Peyer's patch (tissue), 4 donors: ENCODE data around the gene CACNA2D2. TPM values are rescaled to one million over a fixed set of nuclear protein-coding genes. Genes with fewer than 3 reads are reported as not detected.

Experiments
- DNase-seq, 3 donors: peaks; one replicate each; pipeline ENCODE4 v3.0.0-alpha.2; 2017 to 2019
- H3K27ac ChIP-seq, 4 donors: fragments of 200-600 bp; sonication (generic); one replicate each; pipeline ENCODE4 v1.5.1; 2016 to 2019
- H3K27me3 ChIP-seq, 2 donors: fragments of 200-600 bp; sonication (generic); one replicate each; pipeline ENCODE4 v1.5.1; 2019
- H3K36me3 ChIP-seq, 3 donors: fragments of 200-600 bp; sonication (generic); one replicate each; pipeline ENCODE4 v1.5.1; 2016 to 2019
- H3K4me1 ChIP-seq, 4 donors: fragments of 200-600 bp; sonication (generic); one replicate each; pipeline ENCODE4 v1.5.1; 2016 to 2019
- H3K4me3 ChIP-seq, 4 donors: fragments of 200-600 bp; sonication (generic); 1 replicate in 3 of 4; 2 replicates in 1 of 4; pipeline ENCODE4 v1.5.1; 2016 to 2019; ENCODE audit warnings: mild to moderate bottlenecking in 1 of 4
- H3K9me3 ChIP-seq, 4 donors: fragments of 200-600 bp; sonication (generic); one replicate each; pipeline ENCODE4 v1.5.1; 2016 to 2019; ENCODE audit warnings: mild to moderate bottlenecking in 1 of 4
- CTCF ChIP-seq, 6 experiments: fragments of 450-650 bp in 4 of 6; fragments of 200-600 bp in 2 of 6; sonication (generic) in 1 of 6; IDR thresholded peaks; one replicate each; pipeline ENCODE4 v1.5.1; 2017 to 2019; ENCODE audit warnings: antibody characterized with exemption in 6 of 6, mild to moderate bottlenecking in 3 of 6, moderate library complexity in 1 of 6
- POLR2A ChIP-seq, 2 donors: fragments of 450-650 bp; IDR thresholded peaks; one replicate each; pipeline ENCODE4 v1.5.1; 2017; ENCODE audit warnings: antibody characterized with exemption in 2 of 2, mild to moderate bottlenecking in 2 of 2, moderate library complexity in 2 of 2
- total RNA-seq, 4 donors: library from RNA; depleted of rRNA; stranded (reverse); fragments of >200 nt; gene quantifications; one replicate each; pipeline ENCODE4 v1.1.0, GENCODE V29; 2016

Gene CACNA2D2
- total RNA-seq, 4 donors from 2014 or later = 0.88 to 5.8 (median 1.2) TPM

- H3K9me3 ChIP-seq = no peaks in the 10 kb centered on the region
- peaks cover 0 to 44% (median 0%) of the 10 kb centered on the region in 3 donors for H3K36me3 ChIP-seq
- no peaks in the 10 kb centered on the region for H3K27me3 ChIP-seq
- DNase-seq = peak; percentile 96 to 99 (median 99)
- peak within 1 kb of the TSS; percentile 71 to 74 (median 72) for H3K4me3 ChIP-seq
- H3K4me1 ChIP-seq = peaks cover 3 to 41% (median 17%) of the 10 kb centered on the region in 4 donors
- TF ChIP-seq CTCF (IDR thresholded peaks at IDR 0.05) (peak in 1 of 6 experiments; percentile 13), POLR2A (IDR thresholded peaks at IDR 0.05) (peak; percentile 91 to 94)
- H3K27ac ChIP-seq = peak within 1 kb of the TSS; percentile 91 to 95 (median 92)
Measured at GRCh38 chr3:50350527-50351322, 152.7 kb downstream of the CACNA2D2 start, which contains the start of the genes CYB561D2 and NPRL2. Gene CYB561D2, plus strand, starts transcription at chr3:50350862. Its CDS starts 572 bp downstream, at chr3:50351434. Gene NPRL2, minus strand, starts transcription at chr3:50350775. Its CDS starts 123 bp downstream, at chr3:50350652.

GRCh38 chr3:50350213-50350526 lies 153.3 kb downstream of the CACNA2D2 start:
- Histone ChIP-seq H3K9me3 (no peaks in the 10 kb centered on the region), H3K4me1 (peaks cover 6 to 41% (median 21%) of the 10 kb centered on the region in 4 donors), H3K36me3 (peaks cover 0 to 39% (median 0%) of the 10 kb centered on the region in 3 donors), H3K27me3 (no peaks in the 10 kb centered on the region), H3K4me3 (peak overlapping the region; percentile 71 to 74 (median 72)), H3K27ac (peak overlapping the region; percentile 91 to 95 (median 92))
- TF ChIP-seq POLR2A (IDR thresholded peaks at IDR 0.05) = no peak
- no peak for TF ChIP-seq CTCF (IDR thresholded peaks at IDR 0.05)
- DNase-seq = no peak

- Histone ChIP-seq H3K36me3 (peaks cover 0 to 16% (median 0%) of the 10 kb centered on the region in 3 donors), H3K27me3 (no peaks in the 10 kb centered on the region), H3K4me3 (no peak overlapping the region), H3K27ac (no peak overlapping the region), H3K9me3 (no peaks in the 10 kb centered on the region), H3K4me1 (peaks cover 6 to 41% (median 22%) of the 10 kb centered on the region in 4 donors)
- DNase-seq = peak; percentile 64 to 85 (median 75)
- no peak for TF ChIP-seq POLR2A (IDR thresholded peaks at IDR 0.05)
- peak in 5 of 6 experiments; percentile 54 to 72 (median 60) for TF ChIP-seq CTCF (IDR thresholded peaks at IDR 0.05)
Measured at GRCh38 chr3:50347187-50347813, 156.1 kb downstream of the CACNA2D2 start.

- H3K36me3 ChIP-seq = peaks cover 0 to 16% (median 0%) of the 10 kb centered on the region in 3 donors
- peak; percentile 65 to 88 (median 73) for DNase-seq
- H3K27me3 ChIP-seq = no peaks in the 10 kb centered on the region
- TF ChIP-seq POLR2A (IDR thresholded peaks at IDR 0.05) (no peak), CTCF (IDR thresholded peaks at IDR 0.05) (no peak)
- H3K4me1 ChIP-seq = peaks cover 4 to 41% (median 19%) of the 10 kb centered on the region in 4 donors
- peak within 1 kb of the TSS; percentile 6 to 47 (median 37) for H3K4me3 ChIP-seq
- H3K9me3 ChIP-seq = no peaks in the 10 kb centered on the region
- H3K27ac ChIP-seq = peak within 1 kb of the TSS in 1 of 4 donors; percentile 33
Measured at GRCh38 chr3:50345586-50346234, 157.7 kb downstream of the CACNA2D2 start, which contains the start of gene ZMYND10. Gene ZMYND10, minus strand, starts transcription at chr3:50345732. Its CDS starts 153 bp downstream, at chr3:50345579.

- DNase-seq = no peak
- no peak for TF ChIP-seq CTCF (IDR thresholded peaks at IDR 0.05)
- no peak for TF ChIP-seq POLR2A (IDR thresholded peaks at IDR 0.05)
- no peaks in the 10 kb centered on the region for H3K27me3 ChIP-seq
- peaks cover 7 to 43% (median 17%) of the 10 kb centered on the region in 4 donors for H3K4me1 ChIP-seq
- peak overlapping the region in 2 of 4 donors; percentile 42 to 47 for H3K4me3 ChIP-seq
- peaks cover 0 to 16% (median 0%) of the 10 kb centered on the region in 3 donors for H3K36me3 ChIP-seq
- no peaks in the 10 kb centered on the region for H3K9me3 ChIP-seq
- no peak overlapping the region for H3K27ac ChIP-seq
Measured at GRCh38 chr3:50345008-50345407, 158.4 kb downstream of the CACNA2D2 start.
